Measurements from ENCODE around the gene MALL.
A peak's percentile ranks its signal among the peaks of the same experiment; 100 is the strongest.
"Not testable (repeated sequence)": the region's sequence is repeated elsewhere in the genome, so short reads cannot be mapped to it uniquely, and the experiment has no call there.

Gene MALL

GRCh38 chr2:110115291-110116032, at the start of gene MALL:
TSS of gene MALL (minus strand) at chr2:110115822. CDS start at chr2:110115792, 30 bp downstream.
- DNase-seq = no peak

- peak; percentile 40 for DNase-seq
These were observed 41.7 kb upstream of the MALL start for GRCh38 chr2:110157153-110157793.

GRCh38 chr2:110154828-110155227, 39.2 kb upstream of the MALL start:
- not testable (repeated sequence) for DNase-seq

- DNase-seq = not testable (repeated sequence)
These were observed 38.6 kb upstream of the MALL start for GRCh38 chr2:110154188-110154587.

- no peak for DNase-seq
These were observed 37.8 kb upstream of the MALL start for GRCh38 chr2:110153416-110153815.

- no peak for DNase-seq
These were observed 37.3 kb upstream of the MALL start for GRCh38 chr2:110152943-110153342.

GRCh38 chr2:110149330-110150220, 34.0 kb upstream of the MALL start:
- DNase-seq = no peak

- no peak for DNase-seq
These were observed 31.3 kb upstream of the MALL start for GRCh38 chr2:110146945-110147332.

GRCh38 chr2:110146183-110146944, 30.7 kb upstream of the MALL start:
- DNase-seq = no peak

- DNase-seq = no peak
These were observed 28.4 kb upstream of the MALL start for GRCh38 chr2:110143982-110144381.

- DNase-seq = no peak
These were observed 24.8 kb upstream of the MALL start for GRCh38 chr2:110140401-110140800.

GRCh38 chr2:110134025-110134424, 18.4 kb upstream of the MALL start:
- no peak for DNase-seq

- DNase-seq = no peak
These were observed 15.5 kb upstream of the MALL start for GRCh38 chr2:110131166-110131565.

- DNase-seq = no peak
These were observed 15.1 kb upstream of the MALL start for GRCh38 chr2:110130757-110131156.

GRCh38 chr2:110126906-110127305, 11.3 kb upstream of the MALL start:
- DNase-seq = no peak

- DNase-seq = no peak
These were observed 10.6 kb upstream of the MALL start for GRCh38 chr2:110126086-110126773.

- DNase-seq = no peak
These were observed 9.5 kb upstream of the MALL start for GRCh38 chr2:110124939-110125691.

GRCh38 chr2:110124038-110124825, 8.6 kb upstream of the MALL start:
- peak; percentile 19 for DNase-seq

- no peak for DNase-seq
These were observed 6.0 kb upstream of the MALL start for GRCh38 chr2:110121592-110121991.

GRCh38 chr2:110121052-110121334, 5.4 kb upstream of the MALL start:
- no peak for DNase-seq
